Lung (tissue), 12 donors: Measurements from ENCODE around the gene PAM. TPM values are rescaled to one million over a fixed set of nuclear protein-coding genes. Genes with fewer than 3 reads are reported as not detected.

Experiments
- ATAC-seq: fragments of 200-7000 bp; cut with Tn5 transposase; one replicate; pipeline ENCODE4 v1.9.1; 2020; ENCODE audit warnings: moderate number of reproducible peaks; ENCODE audit not compliant: insufficient read depth, low FRiP score
- DNase-seq, 3 donors: peaks; one replicate each; pipeline ENCODE4 v3.0.0-alpha.2; 2013 to 2017
- H3K27ac ChIP-seq, 2 donors: one replicate each; pipeline ENCODE4 v1.5.1; 2013; ENCODE audit warnings: mild to moderate bottlenecking in 2 of 2, moderate library complexity in 2 of 2, control low read depth in 1 of 2, inconsistent platforms in 1 of 2, low read depth in 1 of 2, low read length in 1 of 2
- H3K27me3 ChIP-seq, 3 donors: one replicate each; pipeline ENCODE4 v1.5.1; 2013; ENCODE audit warnings: low read length in 2 of 3; ENCODE audit not compliant: control insufficient read depth in 3 of 3, insufficient read depth in 3 of 3
- H3K36me3 ChIP-seq, 4 donors: one replicate each; pipeline ENCODE4 v1.5.1; 2013; ENCODE audit warnings: low read length in 4 of 4, mild to moderate bottlenecking in 1 of 4, moderate library complexity in 1 of 4; ENCODE audit not compliant: control insufficient read depth in 4 of 4, insufficient read depth in 4 of 4
- H3K4me1 ChIP-seq, 5 donors: one replicate each; pipeline ENCODE4 v1.5.1; 2013; ENCODE audit warnings: low read length in 5 of 5, mild to moderate bottlenecking in 2 of 5, moderate library complexity in 1 of 5; ENCODE audit not compliant: control insufficient read depth in 5 of 5, insufficient read depth in 5 of 5
- H3K4me3 ChIP-seq: one replicate; pipeline ENCODE4 v1.5.1; 2013; ENCODE audit warnings: mild to moderate bottlenecking, control low read depth, moderate library complexity
- H3K9ac ChIP-seq, 2 donors: one replicate each; pipeline ENCODE4 v1.5.1; 2013; ENCODE audit warnings: low read length in 2 of 2, control low read depth in 1 of 2; ENCODE audit not compliant: insufficient read depth in 1 of 2
- H3K9me3 ChIP-seq, 4 donors: one replicate each; pipeline ENCODE4 v1.5.1; 2013; ENCODE audit warnings: low read length in 3 of 4, mild to moderate bottlenecking in 1 of 4, moderate library complexity in 1 of 4; ENCODE audit not compliant: control insufficient read depth in 4 of 4, insufficient read depth in 3 of 4
- WGBS, 2 donors: extraction: QIAGEN DNeasy Blood & Tissue Kit; methylation state at CpG; one replicate each; pipeline ENCODE4 v1.1.7; 2013; 5-methylcytosine and 5-hydroxymethylcytosine counted together
- polyA plus RNA-seq, 2 donors: library from polyadenylated mRNA; stranded (reverse); fragments of 200-250 nt; gene quantifications; one replicate each; pipeline ENCODE4 v1.2.1, GENCODE V29; 2013
- total RNA-seq, 2 donors: library from RNA; depleted of rRNA in 1 of 2; stranded (reverse); fragments of >200 nt in 1 of 2; gene quantifications; one replicate each; pipeline ENCODE4 v1.2.1, GENCODE V29; 2014 to 2021
- TF ChIP-seq, protein P1 (sequence below): IDR thresholded peaks from 2 replicates; pipeline ENCODE4 v1.5.1; 2012; ENCODE audit warnings: mild to moderate bottlenecking; ENCODE audit errors: control extremely low read depth, extremely low read depth
- donor health status: control.
- donor health status: control.
- donor health status: Bipolar disorder and iron deficiency.
- donor health status: healthy.
- donor health status: DM: yes; HTN: yes; CAD: no.

PAM gene
- total and polyA plus RNA-seq, 4 donors, result 117 to 248 (median 151) TPM

DNA sequence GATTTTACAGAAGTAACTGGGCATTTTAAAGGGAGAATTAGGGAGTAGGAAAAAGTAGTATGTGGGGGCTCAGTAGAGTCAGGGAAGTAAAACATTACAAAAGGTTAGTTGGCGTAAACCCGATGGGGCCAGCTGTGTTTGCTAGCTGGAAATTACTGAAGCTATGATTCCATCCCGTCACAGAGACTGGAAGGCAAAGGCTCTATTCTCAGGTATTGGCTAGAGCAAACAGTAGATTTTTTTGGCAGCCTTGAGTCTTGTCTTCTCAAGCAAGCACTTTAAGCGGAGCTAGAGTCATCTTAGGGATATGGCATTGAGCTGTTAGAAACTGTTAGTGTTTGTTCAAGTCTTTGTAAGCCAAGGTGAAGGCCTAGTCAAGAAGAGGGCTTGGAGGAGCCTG, 121.5 kb downstream of the PAM start:
- Histone ChIP-seq H3K9ac (no peak overlapping the region), H3K36me3 (peaks cover 0 to 5% (median 1%) of the 10 kb centered on the region in 4 donors), H3K27ac (no peak overlapping the region), H3K27me3 (no peaks in the 10 kb centered on the region), H3K4me1 (peaks cover 0 to 13% (median 4%) of the 10 kb centered on the region in 5 donors), H3K9me3 (no peaks in the 10 kb centered on the region), H3K4me3 (no peak overlapping the region)
- DNase-seq (no peak), ATAC-seq (no peak)
- 85 to 87% methylated on average over 4 of the region's 4 CpGs for WGBS, 2 donors
- TF ChIP-seq, protein P1, sequence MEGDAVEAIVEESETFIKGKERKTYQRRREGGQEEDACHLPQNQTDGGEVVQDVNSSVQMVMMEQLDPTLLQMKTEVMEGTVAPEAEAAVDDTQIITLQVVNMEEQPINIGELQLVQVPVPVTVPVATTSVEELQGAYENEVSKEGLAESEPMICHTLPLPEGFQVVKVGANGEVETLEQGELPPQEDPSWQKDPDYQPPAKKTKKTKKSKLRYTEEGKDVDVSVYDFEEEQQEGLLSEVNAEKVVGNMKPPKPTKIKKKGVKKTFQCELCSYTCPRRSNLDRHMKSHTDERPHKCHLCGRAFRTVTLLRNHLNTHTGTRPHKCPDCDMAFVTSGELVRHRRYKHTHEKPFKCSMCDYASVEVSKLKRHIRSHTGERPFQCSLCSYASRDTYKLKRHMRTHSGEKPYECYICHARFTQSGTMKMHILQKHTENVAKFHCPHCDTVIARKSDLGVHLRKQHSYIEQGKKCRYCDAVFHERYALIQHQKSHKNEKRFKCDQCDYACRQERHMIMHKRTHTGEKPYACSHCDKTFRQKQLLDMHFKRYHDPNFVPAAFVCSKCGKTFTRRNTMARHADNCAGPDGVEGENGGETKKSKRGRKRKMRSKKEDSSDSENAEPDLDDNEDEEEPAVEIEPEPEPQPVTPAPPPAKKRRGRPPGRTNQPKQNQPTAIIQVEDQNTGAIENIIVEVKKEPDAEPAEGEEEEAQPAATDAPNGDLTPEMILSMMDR, result no peak

DNA sequence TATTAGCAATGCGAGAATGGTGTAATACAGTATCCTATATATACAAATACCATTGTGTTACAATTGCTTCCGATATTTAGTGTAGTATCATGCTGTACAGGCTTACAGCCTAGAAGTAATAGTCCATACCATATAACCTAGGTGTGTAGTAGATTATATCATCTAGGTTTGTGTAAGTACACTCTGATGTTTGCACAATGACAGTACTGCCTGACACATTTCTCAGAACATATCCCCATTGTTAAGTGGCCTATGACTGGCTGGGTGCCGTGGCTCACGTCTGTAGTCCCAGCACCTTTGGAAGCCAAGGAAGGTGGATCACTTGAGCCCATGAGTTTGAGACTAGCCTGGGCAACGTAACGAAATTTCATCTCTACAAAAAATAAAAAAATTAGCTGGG, 124.6 kb downstream of the PAM start:
- Histone ChIP-seq H3K27me3 (no peaks in the 10 kb centered on the region), H3K27ac (no peak overlapping the region), H3K9me3 (no peaks in the 10 kb centered on the region), H3K9ac (no peak overlapping the region), H3K4me1 (peaks cover 0 to 9% (median 7%) of the 10 kb centered on the region in 5 donors), H3K4me3 (no peak overlapping the region), H3K36me3 (peaks cover 0 to 5% (median 1%) of the 10 kb centered on the region in 4 donors)
- ATAC-seq, result no peak
- WGBS, 2 donors, result 80 to 97% methylated on average over 6 of the region's 6 CpGs
- no peak for DNase-seq
- TF ChIP-seq, protein P1, result no peak

DNA sequence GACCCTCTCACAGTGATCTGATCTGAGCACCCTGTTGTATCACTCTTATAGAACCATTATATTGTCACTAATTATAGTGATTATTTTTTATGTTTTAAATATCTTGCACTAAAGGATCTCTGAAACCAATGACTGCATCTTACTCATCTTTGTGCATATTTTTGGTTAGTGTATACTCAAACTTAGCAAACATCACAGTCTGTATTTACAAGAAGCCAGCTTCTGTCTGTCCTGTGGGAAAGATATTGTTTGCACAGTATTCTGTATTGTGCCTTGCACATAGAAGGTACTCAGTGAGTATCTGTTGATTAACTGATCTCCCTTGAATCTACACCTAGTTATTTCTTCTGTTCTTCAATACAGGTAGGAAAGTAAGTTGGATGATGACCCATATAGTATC, 131.5 kb downstream of the PAM start:
- ATAC-seq (no peak), DNase-seq (no peak)
- H3K9me3 ChIP-seq, result no peaks in the 10 kb centered on the region
- H3K4me1 ChIP-seq, result peaks cover 0 to 14% (median 2%) of the 10 kb centered on the region in 5 donors
- TF ChIP-seq, protein P1, result no peak
- H3K27me3 ChIP-seq, result no peaks in the 10 kb centered on the region
- H3K4me3 ChIP-seq, result no peak overlapping the region
- H3K9ac ChIP-seq, result no peak overlapping the region
- no peak overlapping the region for H3K27ac ChIP-seq
- H3K36me3 ChIP-seq, result peaks cover 0 to 1% (median 0%) of the 10 kb centered on the region in 4 donors

DNA sequence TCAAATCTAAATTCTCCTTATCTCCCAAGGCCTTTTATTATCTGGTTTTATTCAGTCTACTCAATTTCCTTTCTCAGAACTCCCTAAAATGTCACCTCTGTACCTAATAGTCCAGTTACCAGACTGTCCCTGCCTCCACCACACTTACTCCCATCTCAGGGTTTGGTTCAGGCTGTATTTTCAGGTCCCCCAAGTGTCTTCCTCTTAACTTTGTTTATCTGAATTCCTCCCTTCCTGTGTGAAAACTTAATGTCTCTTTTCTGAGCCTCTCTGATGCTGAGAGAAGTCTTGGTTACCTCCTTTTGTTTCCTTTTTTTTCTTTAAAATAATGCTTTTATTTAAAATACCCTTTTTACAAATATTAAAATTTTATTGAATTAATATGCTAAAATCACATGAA, 133.4 kb downstream of the PAM start:
- no peak overlapping the region for H3K9ac ChIP-seq
- no peaks in the 10 kb centered on the region for H3K27me3 ChIP-seq
- no peak for ATAC-seq
- no peak overlapping the region for H3K4me3 ChIP-seq
- H3K9me3 ChIP-seq, result no peaks in the 10 kb centered on the region
- peaks cover 0 to 1% (median 0%) of the 10 kb centered on the region in 4 donors for H3K36me3 ChIP-seq
- peaks cover 0 to 17% (median 2%) of the 10 kb centered on the region in 5 donors for H3K4me1 ChIP-seq
- TF ChIP-seq, protein P1, result no peak
- no peak overlapping the region for H3K27ac ChIP-seq
- DNase-seq, result no peak
